A549 treated with AZD2906 at 1 μM for 4 hours (cell line): ENCODE data around the gene ANKRD37. TPM values are rescaled to one million over a fixed set of nuclear protein-coding genes. Genes with fewer than 3 reads are reported as not detected.

Experiments
- total RNA-seq: library from RNA; stranded (reverse); fragments of 200-300 nt; extraction: Qiagen RNA extraction; gene quantifications from 5 replicates; pipeline ENCODE4 v1.2.3, GENCODE V29; 2022

The ANKRD37 gene
- total RNA-seq, result 2.4 to 3.6 TPM (median 3.0 TPM) in 5 replicates

DNA sequence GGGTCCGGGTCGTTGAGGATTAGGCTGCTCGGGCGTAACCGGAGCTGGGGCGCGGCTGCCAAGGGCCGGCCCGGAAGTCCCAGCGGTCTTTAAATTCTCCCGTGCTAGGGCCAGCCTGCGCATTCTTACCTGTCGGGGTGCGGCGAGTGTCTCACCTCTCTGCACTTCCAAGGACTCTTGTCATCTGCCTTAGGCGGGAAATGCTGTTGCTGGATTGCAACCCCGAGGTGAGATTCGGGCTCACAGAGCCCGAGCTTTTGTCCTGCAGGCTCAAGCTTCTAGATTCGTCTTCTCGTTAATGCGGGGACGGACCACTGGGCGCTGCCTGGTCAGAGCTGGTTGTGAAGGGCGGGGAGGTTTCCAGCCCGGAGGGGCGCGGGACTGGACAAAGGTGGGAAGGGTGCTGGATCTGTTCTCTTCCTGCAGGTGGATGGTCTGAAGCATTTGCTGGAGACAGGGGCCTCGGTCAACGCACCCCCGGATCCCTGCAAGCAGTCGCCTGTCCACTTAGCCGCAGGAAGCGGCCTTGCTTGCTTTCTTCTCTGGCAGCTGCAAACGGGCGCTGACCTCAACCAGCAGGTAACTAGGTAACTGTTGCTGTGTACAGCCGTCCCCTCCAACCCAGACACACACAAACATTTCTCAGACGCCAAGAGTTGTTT lies at the start of gene ANKRD37:
Gene ANKRD37, plus strand, starts transcription at position 118 of the 662 bp plus-strand sequence. Its CDS starts 83 bp downstream, at position 201.

DNA sequence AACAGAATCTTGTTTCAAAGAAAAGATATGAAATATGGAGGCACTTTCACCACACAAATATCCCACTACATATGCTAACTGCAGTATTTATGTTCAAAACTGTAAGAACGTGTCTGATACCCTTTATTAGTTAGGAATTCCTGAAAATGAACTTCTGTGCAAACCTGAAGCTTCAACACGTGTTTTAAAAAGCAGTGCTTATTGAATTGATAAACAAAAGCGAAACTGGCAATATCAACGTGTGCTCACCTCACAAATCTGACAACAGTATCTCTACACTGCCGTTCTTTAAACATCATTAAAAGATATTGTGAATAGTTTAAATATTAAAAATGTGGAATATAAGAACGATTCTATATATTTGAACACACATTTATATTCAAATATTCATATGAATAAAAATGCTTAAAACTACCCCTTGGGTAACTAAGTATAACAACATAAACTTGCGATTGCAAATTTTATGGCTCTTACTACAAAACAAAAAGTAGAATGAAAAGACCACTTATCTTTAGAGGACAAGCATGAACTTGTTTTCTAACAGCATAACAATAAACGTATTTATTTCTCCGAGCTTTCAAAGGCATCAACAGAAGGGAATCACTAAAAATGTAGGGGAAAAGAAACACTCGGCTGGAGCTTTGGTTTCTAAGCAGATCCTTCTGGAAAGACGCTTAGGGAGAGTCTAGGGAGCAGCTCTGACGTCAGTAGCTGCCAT lies 1.2 kb upstream of the ANKRD37 start, which contains the start of gene LRP2BP:
Gene LRP2BP, minus strand, starts transcription at position 687 of the 718 bp plus-strand sequence. CDS start 17,738 bp downstream, outside the sequence.

DNA sequence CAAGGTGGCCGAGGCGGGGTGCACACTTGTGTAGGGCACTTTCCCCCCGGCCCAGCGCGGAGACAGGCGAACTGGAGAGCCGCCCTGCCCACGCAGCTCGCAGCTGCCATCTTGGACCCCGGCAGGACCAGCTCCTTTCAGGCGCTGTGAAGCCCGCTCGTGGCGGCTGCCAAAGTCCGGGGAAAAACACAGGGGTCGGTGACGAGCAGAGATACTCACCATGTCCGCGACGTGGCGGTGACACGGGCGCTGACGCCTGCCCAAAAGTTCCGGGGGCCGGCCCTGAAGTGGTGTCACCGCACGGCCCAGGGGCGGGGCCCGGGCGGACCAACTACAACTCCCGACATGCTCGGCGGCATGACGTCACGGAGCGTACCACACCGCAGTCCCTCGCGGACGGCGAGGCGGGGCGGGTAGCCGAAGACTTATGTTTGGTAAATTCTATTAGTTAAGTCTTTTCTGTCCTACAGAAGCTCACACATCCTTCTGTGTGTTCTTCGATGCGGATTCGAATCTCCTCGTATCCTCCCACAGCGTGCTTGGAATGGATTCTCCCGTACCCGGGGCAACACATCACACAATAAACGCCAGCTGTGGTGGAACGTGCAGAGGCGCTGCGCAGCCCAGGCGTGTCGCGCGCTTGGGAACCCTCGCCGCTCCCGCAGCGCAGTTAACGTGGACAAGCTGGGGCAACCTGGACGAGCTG lies 29.2 kb downstream of the ANKRD37 start, which contains the start of gene UFSP2:
Gene UFSP2, minus strand, starts transcription at position 318 of the 706 bp plus-strand sequence. Its CDS starts 96 bp downstream, at position 222.

Other genes starting within 250 kb of the ANKRD37 start
- 8.1 to 13.9 TPM (median 11.1 TPM) in 5 replicates for gene CFAP97, start 192.8 kb upstream of the ANKRD37 start, total RNA-seq
- gene SNX25, start 187.2 kb upstream of the ANKRD37 start, total RNA-seq, result 6.2 to 7.7 TPM (median 7.2 TPM) in 5 replicates
- 0.08 to 0.14 TPM (median 0.10 TPM) in 5 replicates for gene LRP2BP, start 917 bp upstream of the ANKRD37 start, total RNA-seq
- gene UFSP2, start 29.1 kb downstream of the ANKRD37 start, total RNA-seq, result 11.0 to 16.8 TPM (median 12.8 TPM) in 5 replicates
- 0.06 TPM in 1 of 5 replicates, not detected in the others for gene CCDC110, start 74.9 kb downstream of the ANKRD37 start, total RNA-seq
- gene PDLIM3, start 138.7 kb downstream of the ANKRD37 start, total RNA-seq, result 0.10 to 0.26 TPM (median 0.16 TPM) in 5 replicates